ENCODE measurements around the gene ASTE1. TPM values are rescaled to one million over a fixed set of nuclear protein-coding genes. Genes with fewer than 3 reads are reported as not detected.
"Not testable (repeated sequence)": the region's sequence is repeated elsewhere in the genome, so short reads cannot be mapped to it uniquely, and the experiment has no call there.

ASTE1 gene, protein sequence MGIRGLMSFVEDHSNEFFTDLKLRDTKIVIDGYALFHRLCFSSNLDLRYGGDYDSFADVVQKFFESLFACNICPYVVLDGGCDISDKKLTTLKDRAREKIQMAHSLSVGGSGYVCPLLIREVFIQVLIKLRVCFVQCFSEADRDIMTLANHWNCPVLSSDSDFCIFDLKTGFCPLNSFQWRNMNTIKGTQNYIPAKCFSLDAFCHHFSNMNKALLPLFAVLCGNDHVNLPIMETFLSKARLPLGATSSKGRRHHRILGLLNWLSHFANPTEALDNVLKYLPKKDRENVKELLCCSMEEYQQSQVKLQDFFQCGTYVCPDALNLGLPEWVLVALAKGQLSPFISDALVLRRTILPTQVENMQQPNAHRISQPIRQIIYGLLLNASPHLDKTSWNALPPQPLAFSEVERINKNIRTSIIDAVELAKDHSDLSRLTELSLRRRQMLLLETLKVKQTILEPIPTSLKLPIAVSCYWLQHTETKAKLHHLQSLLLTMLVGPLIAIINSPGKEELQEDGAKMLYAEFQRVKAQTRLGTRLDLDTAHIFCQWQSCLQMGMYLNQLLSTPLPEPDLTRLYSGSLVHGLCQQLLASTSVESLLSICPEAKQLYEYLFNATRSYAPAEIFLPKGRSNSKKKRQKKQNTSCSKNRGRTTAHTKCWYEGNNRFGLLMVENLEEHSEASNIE
- total RNA-seq = 3.0 TPM
- long read RNA-seq, partial matches to known transcripts = 0 of 11 reads
- long read RNA-seq, other reads (novel, unspliced or antisense) = 7 of 11 reads

DNA sequence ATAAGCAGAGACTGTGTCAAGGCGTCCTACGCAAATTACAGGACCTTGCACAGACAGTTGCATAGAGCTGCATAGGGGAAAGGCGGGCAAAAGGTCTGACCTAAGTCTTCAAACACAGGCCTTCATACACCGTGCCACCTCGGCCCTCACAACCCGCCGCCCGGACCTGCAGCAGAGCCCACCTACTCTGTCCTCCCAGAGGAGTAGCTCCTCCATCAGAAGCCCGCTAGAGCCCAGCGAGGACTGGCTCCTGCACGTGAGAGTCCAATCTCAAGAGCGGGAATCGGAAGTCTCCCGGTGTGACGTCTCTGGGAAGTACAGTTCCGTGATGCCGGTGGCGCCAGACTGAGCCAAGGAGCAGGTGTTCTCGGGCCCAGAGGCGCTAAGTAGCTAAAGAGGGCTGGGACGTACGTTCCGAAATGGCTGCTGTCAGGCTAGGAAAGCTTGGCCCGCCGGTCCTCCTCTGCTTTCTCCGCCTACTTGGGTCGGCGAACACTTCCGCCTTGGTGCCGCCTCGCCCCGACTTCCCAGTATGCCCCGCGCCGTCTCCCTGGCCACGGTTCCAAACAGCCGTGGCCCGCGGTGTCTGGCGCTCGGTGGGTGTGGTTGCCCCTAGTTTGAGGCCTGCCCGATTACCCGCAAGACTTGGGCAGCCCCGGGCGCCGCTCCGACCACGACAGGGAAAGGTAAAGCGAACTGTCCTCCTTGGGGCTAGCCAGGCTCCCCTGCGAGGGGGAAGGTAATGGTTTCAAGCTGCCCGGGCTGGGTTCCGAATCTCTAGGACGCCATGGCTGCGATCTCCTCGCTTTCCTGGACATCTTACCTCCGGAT, at the start of gene ASTE1, which contains the start of gene NEK11:
Gene ASTE1, minus strand, starts transcription at position 505 of the 831 bp plus-strand sequence. CDS start 1,519 bp downstream, outside the sequence.
Gene NEK11, plus strand, starts transcription at position 557 of the 831 bp plus-strand sequence. CDS start 2,832 bp downstream, outside the sequence.
- intact Hi-C loops (cut with micrococcal nuclease) = no loop called here
- DNase-seq = peak; percentile 94
- ATAC-seq = peak; percentile 99

DNA sequence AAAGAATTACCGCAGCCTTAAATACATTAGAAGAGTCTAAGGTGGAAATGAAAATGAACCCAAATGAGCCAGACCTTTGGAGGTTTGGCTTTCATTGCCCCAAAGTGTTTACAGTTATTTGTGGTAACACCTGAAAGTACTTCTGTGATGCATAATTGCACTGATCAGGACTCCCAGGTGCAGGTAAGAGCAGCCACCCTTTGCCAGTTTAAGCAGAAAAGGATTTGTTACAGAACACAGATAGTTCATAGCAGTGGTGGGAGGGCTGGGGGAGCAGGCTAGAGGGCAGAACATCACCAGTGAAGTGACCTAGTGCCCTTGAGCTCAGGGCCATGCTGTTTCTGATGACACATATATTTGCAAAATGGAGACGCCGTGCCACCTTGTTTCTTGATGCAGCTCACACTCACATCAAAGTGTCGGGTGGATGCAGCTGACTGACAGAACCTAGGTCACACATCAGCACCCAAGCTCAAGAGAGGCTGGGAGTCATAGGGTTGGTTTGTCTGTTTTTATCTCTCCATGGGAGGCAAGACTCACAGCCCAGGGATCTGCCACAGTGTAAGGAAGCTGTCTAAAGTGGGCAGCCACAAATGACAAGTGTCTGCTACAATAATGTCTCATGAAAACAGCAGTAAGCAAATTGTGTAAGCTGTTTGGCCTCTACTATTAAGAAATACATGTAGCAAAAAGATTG, 49.2 kb upstream of the ASTE1 start:
- intact Hi-C loops (cut with micrococcal nuclease) = no loop called here
- DNase-seq (no peak), ATAC-seq (no peak)

DNA sequence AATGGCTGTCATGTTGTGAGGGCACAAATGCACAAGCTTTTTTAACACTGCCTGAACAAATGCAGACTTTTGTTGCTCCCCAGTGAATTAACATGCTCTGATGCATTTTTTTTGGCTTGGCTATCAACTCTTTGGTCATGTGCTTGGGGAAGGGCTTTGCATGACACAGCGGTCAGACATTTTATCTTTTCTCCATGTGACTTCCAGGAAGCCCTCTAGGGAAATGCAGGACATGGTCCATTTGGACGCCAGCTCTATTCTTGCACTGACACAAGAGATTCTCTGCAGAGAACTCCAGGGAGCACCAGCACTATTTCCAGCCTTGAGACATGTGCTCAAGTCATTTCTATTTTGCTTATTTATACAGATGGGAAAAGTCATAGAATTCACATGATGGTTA, 46.2 kb upstream of the ASTE1 start:
- DNase-seq = no peak
- peak; percentile 96 for ATAC-seq
- intact Hi-C loops (cut with micrococcal nuclease) = no loop called here

DNA sequence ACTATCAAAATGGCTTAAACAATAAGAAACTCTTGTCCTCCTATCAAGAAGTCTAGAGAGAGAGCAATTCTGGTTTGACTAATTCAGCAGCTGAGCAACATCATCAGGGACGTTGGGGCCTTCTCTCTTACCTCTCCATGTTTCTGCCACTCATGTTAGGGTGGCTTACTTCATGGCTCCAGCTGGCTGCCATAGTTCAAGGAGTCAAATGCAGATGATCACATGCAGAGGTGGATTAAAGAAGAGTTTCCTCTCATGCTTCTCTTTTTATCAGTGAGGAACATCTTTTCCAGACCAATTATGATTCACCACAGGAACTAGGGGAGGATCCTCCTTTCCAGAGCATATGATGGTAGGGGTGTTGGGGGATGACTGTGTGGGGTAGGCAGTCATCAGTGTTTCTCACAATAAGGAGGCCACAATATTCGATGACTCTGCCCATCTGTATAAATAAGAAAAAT, 45.5 kb upstream of the ASTE1 start:
- intact Hi-C loops (cut with micrococcal nuclease) = no loop called here
- ATAC-seq (no peak), DNase-seq (no peak)

DNA sequence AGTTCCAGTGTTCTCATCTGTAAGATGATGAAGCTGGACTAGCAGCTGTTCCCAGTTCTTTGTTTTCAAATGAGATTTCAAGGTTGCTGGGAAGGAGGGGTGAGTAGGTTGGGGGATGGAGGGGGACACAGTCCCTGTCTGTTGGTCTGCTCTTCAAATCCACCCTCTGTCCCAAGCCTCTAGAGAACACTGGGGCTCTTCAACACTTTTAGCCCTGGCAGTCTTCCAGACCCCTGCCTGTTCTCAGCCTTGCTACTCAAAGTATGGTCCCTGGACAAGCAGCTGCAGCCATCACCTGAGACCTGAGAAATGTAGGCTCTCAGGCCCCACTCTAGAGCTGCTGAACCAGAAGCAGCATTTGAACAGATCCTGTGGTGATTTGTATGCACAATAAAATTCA, 41.4 kb upstream of the ASTE1 start:
- ATAC-seq (peak; percentile 71), DNase-seq (peak; percentile 36)
- intact Hi-C loops (cut with micrococcal nuclease) = no loop called here

DNA sequence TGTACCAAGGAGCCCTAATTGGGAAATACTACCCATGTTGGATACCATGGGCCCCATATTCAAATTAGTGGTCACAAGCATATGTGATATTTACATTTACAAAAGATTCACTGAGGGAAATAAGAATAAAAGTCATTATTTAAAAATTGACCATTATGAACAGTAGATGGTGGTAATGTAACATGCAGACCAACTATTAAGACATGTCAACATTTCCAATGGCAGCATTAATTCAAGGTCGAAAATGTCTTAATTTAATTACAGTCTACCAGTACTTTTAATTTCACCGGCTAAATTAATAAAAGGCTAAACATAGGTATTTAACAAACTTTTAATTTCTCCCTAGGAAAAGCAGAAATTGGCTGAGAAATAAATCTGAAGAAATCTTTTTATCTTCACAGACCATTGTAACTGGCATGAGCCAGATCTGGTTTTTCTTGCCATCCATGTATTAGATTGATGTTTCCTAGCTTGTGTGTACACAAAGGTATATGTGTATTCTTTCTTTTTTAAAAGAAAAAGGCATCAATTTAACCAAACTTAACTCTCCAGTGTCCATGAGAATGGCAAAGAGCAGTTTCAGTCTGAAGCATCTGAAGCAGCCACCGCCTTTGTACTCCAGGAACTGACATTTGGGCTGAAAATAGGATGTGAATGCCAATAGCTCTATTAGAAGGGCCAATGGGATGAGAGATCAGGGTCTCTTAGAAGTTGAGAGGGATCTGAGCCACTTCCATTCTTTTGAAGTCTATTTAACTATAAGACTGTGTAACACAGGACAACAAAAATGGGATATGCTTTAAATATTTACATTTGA, 26.6 kb upstream of the ASTE1 start:
- intact Hi-C loops (cut with micrococcal nuclease) = no loop called here
- DNase-seq (no peak), ATAC-seq (no peak)

DNA sequence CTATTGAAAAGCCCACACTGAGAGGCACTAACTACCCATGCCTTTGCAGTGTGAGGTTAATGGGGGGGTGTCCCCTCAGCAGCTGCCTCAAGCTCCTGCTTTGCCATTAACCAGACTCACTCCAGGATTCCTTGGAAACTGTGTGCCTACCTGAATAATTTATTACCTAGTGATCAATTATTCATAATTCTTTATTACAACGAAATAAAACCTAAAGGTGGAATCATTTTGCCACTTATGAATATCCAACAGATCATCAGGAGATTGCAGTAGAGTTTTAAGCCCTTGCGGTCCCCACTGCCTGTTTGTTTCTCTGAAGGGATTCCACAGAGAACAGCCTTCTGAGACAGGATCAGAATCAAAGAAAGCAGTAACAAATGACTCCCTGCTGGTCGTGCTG, 23.4 kb upstream of the ASTE1 start:
- DNase-seq (no peak), ATAC-seq (no peak)
- intact Hi-C loops (cut with micrococcal nuclease) = no loop called here

DNA sequence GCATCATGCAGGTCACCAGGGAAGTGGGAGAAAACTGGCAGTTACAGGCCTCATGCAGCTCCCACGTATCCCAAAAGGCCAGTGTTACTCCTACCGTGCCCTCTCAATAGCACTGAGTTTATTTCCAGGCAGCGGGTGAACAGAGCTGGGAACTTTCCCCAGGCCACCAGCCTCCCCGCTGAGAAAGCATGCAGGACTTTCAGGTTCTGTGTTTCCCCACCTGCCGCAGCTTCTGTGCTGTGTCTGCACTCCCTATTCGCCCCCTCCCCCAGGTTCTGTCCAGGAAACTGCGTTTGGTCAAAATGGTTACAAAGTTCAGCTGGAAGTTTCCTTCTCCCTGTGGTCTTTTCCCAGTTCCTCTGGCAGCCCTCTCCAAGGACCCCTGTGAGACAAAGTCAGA, 21.4 kb upstream of the ASTE1 start:
- no peak for ATAC-seq
- DNase-seq = no peak
- intact Hi-C loops (cut with micrococcal nuclease) = no loop called here

DNA sequence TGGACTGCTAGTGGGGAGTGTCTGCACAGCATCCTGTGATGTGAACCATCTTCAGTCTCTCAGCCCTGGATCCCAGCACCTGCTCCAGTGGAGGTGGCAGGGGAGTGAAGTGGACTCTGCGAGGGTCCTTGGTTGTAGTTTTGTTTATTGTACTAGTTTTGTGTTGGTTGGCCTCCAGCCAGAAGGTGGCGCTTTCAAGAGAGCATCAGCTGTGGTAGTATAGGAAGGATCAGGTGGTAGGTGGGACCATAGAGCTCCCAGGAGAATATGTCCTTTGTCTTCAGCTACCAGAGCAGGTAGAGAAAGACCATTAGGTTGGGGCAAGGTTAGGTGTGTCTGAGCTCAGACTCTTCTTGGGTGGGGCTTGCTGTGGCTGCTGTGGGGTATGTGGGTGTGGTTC, 21.0 kb upstream of the ASTE1 start:
- intact Hi-C loops (cut with micrococcal nuclease) = no loop called here
- no peak for DNase-seq
- no peak for ATAC-seq

DNA sequence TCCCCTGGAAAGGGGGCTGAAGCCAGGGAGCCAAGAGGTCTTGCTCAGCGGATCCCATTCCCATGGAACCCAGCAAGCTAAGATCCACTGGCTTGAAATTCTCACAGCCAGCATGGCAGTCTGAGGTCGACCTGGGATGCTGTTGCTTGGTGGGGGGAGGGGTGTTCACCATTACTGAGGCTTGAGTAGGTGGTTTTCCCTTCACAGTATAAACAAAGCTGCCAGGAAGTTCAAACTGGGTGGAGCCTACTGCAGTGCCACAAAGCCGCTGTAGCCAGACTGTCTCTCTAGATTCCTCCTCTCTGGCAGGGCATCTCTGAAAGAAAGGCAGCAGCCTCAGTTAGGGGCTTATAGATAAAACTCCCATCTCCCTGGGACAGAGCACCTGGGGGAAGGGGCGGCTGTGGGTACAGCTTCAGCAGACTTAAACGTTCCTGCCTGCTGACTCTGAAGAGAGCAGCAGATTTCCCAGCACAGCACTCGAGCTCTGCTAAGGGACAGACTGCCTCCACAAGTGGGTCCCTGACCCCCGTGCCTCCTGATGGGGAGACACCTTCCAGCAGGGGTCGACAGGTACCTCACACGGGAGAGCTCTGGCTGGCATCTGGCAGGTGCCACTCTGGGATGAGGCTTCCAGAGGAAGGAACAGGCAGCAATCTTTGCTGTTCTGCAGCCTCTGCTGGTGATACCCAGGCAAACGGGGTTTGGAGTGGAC, 15.8 kb upstream of the ASTE1 start:
- DNase-seq; ATAC-seq; intact Hi-C loops (cut with micrococcal nuclease): not testable (repeated sequence)

DNA sequence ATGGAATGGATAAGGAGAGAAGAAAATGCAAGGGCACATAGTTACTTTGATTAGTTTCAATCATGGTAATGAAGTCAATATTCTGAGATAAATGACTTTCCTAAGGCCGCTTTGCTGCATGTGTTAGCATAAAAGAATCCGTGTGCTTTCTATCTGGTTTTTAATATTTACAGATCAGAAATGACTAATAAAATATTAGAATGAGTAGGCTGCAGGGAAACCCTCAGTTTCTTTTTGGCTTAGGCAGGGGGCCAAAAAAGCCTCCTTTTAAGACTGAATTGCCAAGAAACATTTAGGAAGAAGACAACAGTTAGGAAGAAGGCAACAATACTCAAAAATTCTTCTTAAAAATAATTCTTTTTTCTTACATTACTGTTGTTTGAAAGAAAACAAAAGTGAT, 11.7 kb upstream of the ASTE1 start:
- DNase-seq = no peak
- intact Hi-C loops (cut with micrococcal nuclease) = loop anchor here (10.0 kb wide), 1 partner anchor 996 kb away; the partner anchor contains the start of gene CPNE4
- no peak for ATAC-seq

DNA sequence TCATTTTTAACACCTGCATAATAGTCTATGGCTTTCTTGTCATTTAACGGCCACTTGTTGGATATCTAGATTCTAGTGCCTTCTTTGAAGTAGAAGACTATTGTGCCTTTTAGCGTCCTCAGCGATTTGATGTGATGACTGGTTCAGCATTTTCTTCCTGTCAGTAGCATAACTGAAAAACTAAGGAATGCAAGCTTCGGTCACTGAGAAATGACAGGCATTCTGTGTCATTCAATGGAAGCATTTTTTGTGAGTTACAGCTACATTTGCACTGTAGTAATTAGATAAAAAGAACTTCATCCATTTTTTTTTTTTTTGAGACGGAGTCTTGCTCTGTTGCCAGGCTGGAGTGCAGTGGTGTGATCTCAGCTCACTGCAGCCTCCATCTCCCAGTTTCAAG, 10.4 kb upstream of the ASTE1 start:
- ATAC-seq (no peak), DNase-seq (no peak)
- intact Hi-C loops (cut with micrococcal nuclease) = loop anchor here (10.0 kb wide), 1 partner anchor 998 kb away; the partner anchor contains the start of gene CPNE4

DNA sequence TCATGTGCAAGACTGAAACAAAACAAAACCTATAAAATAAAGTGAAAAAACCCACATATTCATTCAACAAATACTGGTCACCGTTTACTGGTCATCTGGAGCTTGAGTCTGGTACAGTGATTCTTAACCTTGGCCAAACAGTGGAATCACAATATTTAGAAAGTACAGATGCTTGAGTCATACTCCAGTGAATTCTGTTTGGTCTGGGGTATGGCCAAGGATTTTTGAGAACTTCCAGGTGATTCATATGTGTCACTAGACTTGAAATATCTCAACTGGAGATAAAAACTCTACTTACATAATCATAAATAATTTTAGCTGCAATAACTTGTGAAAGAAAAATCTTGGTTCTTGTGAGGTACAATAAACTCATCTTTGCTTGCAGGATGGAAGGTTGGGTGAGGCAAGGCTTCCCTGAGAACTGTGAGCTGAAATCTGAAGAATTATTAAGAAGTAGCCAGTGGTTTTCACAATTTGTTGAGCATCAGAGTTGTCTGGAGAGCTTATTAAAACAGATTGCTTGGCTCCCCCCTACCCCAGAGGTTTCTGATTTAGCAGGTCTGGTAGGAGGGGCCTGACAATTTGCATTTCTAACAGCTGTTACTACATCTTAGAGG, 9.7 kb upstream of the ASTE1 start:
- intact Hi-C loops (cut with micrococcal nuclease) = loop anchor here (10.0 kb wide), 1 partner anchor 998 kb away; the partner anchor contains the start of gene CPNE4
- DNase-seq (no peak), ATAC-seq (no peak)

DNA sequence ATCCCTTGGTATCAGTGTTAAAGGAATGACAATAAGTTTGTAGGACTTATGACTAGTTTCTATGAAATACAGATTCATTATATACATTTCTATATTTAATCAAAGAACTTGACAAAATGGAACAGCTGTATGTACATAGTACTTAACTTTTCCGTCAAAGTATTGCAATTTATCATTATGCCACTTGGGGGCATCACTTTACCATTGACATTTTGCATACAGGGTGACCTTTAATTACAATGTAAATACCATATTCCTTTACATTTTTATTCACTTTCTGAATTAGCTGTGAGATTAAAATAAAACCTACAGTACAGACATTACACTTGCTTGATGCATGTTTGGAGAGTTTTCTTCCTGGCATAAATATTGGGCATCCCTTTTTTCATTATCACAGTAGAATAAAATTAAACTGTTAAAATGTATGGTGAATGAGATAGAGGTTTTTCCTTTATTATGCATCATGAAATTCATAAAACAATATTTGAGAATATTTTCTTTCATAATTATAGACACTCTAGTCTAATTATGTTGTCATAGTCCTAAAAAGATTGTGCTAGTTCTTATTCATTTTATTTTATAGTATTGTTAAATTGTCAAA, 7.0 kb upstream of the ASTE1 start:
- ATAC-seq (no peak), DNase-seq (no peak)
- intact Hi-C loops (cut with micrococcal nuclease) = loop anchor here (10.0 kb wide), 1 partner anchor 1001 kb away; the partner anchor contains the start of gene CPNE4

DNA sequence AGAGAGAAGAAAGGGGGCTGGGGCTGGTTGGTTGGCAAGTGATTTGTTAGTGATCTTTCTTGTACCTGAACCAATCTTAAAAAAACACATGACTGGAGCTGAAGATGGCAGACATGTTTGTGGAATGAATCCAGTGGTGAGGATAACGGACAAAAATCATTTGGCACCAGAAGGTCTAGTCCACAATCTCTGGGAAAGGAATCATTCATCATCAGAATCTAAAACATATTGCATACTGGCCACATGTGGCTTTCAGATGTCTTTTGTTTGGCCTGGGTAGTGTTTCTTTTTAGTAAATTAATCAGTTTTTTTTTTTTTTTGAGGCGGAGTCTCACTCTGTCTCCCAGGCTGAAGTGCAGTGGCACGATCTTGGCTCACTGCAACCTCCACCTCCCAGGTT, 5.0 kb upstream of the ASTE1 start:
- DNase-seq (no peak), ATAC-seq (no peak)
- intact Hi-C loops (cut with micrococcal nuclease) = loop anchor here (10.0 kb wide), 1 partner anchor 1003 kb away; the partner anchor contains the start of gene CPNE4

DNA sequence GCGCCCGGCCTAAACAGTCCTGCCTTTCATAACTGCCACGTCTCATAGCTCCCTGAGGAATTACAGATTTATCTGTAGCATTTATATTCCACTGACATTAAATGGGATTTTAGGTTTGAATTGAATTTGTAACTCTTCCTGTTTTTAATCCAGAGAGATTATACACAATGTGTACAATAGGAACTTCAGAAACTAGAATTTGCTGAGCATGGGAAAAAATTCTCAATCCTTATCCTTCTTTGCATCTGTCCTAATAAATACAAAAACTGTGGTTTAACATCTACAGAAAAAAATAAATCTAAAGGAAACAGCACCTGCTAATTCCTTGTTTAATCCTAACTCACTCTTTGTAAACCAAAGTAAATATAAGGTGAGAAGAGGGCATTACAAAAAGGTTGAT, 2.2 kb upstream of the ASTE1 start:
- DNase-seq (no peak), ATAC-seq (no peak)
- intact Hi-C loops (cut with micrococcal nuclease) = no loop called here
